Stimulated activated CD8-positive, alpha-beta memory T cell treated with anti-CD3 and anti-CD28 coated beads, Interleukin-4, amount 100 ng/mL, for 1 hour (primary cell): ENCODE data around the gene SLC25A51.
"Not testable (repeated sequence)": the region's sequence is repeated elsewhere in the genome, so short reads cannot be mapped to it uniquely, and the experiment has no call there.

Source experiments
- DNase-seq, 2 donors: peaks; one replicate each; pipeline ENCODE4 v3.0.0-alpha.2; 2020; ENCODE audit warnings: low read depth in 2 of 2, low spot score in 1 of 2

The SLC25A51 gene

GRCh38 chr9:37920471-37921167 is 16.7 kb upstream of the SLC25A51 start:
- no peak for DNase-seq

- DNase-seq, result no peak
These were observed 16.0 kb upstream of the SLC25A51 start for GRCh38 chr9:37919956-37920335.

GRCh38 chr9:37919246-37919955 is 15.5 kb upstream of the SLC25A51 start:
- no peak for DNase-seq

GRCh38 chr9:37918665-37919170 is 14.8 kb upstream of the SLC25A51 start:
- no peak for DNase-seq

- no peak for DNase-seq
These were observed 14.1 kb upstream of the SLC25A51 start for GRCh38 chr9:37917801-37918664.

GRCh38 chr9:37917313-37917731 is 13.4 kb upstream of the SLC25A51 start:
- no peak for DNase-seq

GRCh38 chr9:37916471-37917312 is 12.8 kb upstream of the SLC25A51 start:
- no peak for DNase-seq

- DNase-seq, result no peak
These were observed 12.1 kb upstream of the SLC25A51 start for GRCh38 chr9:37915911-37916470.

- DNase-seq, result no peak
These were observed 10.9 kb upstream of the SLC25A51 start for GRCh38 chr9:37914701-37915358.

- DNase-seq, result no peak
These were observed 10.2 kb upstream of the SLC25A51 start for GRCh38 chr9:37914154-37914551.

- DNase-seq, result peak; percentile 59 to 72
These were observed 9.7 kb upstream of the SLC25A51 start for GRCh38 chr9:37913480-37914153.

GRCh38 chr9:37911271-37911681 is 7.3 kb upstream of the SLC25A51 start:
- DNase-seq, result no peak

- DNase-seq, result no peak
These were observed 6.3 kb upstream of the SLC25A51 start for GRCh38 chr9:37910271-37910670.

GRCh38 chr9:37909836-37910235 is 5.9 kb upstream of the SLC25A51 start:
- not testable (repeated sequence) for DNase-seq

GRCh38 chr9:37909326-37909725 is 5.4 kb upstream of the SLC25A51 start:
- no peak for DNase-seq

GRCh38 chr9:37908698-37909186 is 4.8 kb upstream of the SLC25A51 start:
- DNase-seq, result no peak

- no peak for DNase-seq
These were observed 4.4 kb upstream of the SLC25A51 start for GRCh38 chr9:37908283-37908682.

- no peak for DNase-seq
These were observed 2.6 kb upstream of the SLC25A51 start for GRCh38 chr9:37906312-37907239.
